GM13977 (cell line): ENCODE measurements around the gene SOS1.
"Not testable (repeated sequence)": the region's sequence is repeated elsewhere in the genome, so short reads cannot be mapped to it uniquely, and the experiment has no call there.

Source experiments
- DNase-seq: peaks from one replicate; pipeline ENCODE4 v3.0.0; 2012; ENCODE audit warnings: low spot score
- CTCF ChIP-seq: IDR thresholded peaks from 2 replicates; pipeline ENCODE4 v1.5.1; 2012; ENCODE audit warnings: mild to moderate bottlenecking, control low read depth; ENCODE audit not compliant: insufficient read depth; ENCODE audit errors: extremely low read depth, missing control alignments
- in situ Hi-C: fragments of 300-500 bp; cut with MboI; formaldehyde crosslinking; loops from one replicate; pipeline ENCODE4 v1.12.0; 2022; ENCODE audit warnings: low sequenced_read_pairs, low pct_unique_long_range_greater_than_20kb, mixed read lengths, inconsistent platforms; ENCODE audit not compliant: unreplicated experiment

Gene SOS1

GRCh38 chr2:39156107-39156506 is 35.3 kb upstream of the SOS1 start:
- in situ Hi-C loops: no loop called here

DNA sequence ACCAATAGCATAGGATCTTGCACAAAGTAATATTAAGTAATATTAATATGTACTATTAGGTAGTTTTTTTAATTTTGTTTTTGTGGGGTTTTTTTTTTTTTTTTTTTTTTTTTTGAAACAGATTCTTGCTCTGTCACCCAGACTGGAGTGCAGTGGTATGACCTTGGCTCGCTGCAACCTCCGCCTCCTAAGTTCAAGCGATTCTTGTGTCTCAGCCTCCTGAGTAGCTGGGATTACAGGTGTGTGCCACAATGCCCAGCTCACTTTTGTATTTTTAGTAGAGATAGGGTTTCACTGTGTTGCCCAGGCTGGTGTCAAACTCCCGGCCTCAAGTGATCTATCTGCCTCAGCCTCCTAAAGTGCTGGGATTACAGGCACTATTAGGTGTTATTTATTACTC is 34.7 kb upstream of the SOS1 start:
- DNase-seq, in situ Hi-C loops: not testable (repeated sequence)

More at GRCh38 chr2:39156107-39156506, 35.3 kb upstream of the SOS1 start:
- no peak for DNase-seq
- no peak for TF ChIP-seq CTCF

DNA sequence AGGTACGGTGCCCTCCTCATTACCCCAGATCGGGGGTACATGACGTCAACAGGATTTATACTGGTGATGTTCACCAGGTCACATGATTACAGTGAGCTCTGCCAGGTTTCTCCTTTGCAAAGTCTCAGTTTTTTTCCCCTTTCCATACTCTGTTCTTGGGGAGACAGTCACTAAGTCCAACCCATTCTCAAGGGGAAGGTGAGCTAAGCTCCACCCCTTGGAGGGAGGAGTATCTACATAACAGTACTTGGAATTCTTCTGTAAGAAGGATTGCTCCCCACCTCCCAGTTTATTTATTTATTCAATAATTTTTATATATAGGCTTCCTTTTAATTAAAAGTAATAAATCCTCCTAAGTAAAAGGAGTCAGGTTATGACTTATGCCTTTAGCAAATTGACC is 34.1 kb upstream of the SOS1 start:
- in situ Hi-C loops: no loop called here
- no peak for TF ChIP-seq CTCF
- DNase-seq: no peak

DNA sequence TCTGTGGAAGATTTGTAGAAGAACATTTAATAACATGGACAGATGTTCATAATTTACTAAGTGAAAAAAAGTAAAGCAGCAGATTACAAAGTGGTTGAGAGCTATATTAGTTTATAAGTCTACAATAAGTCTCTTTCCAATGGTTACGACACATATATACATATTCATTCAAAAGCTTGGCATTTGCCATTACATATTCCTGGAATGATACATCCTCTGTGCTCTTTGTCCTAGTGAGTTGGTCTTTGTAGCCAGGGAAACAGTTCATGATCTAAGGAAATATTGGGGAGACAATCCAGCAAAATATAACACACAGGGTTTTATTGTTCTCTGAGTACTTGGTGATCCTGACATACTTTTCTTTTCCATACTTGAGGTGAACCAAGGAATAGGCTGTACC is 32.5 kb upstream of the SOS1 start:
- in situ Hi-C loops: no loop called here
- no peak for TF ChIP-seq CTCF
- DNase-seq: no peak

GRCh38 chr2:39152504-39152903 is 31.7 kb upstream of the SOS1 start:
- in situ Hi-C loops: no loop called here
- TF ChIP-seq CTCF: no peak
- no peak for DNase-seq

DNA sequence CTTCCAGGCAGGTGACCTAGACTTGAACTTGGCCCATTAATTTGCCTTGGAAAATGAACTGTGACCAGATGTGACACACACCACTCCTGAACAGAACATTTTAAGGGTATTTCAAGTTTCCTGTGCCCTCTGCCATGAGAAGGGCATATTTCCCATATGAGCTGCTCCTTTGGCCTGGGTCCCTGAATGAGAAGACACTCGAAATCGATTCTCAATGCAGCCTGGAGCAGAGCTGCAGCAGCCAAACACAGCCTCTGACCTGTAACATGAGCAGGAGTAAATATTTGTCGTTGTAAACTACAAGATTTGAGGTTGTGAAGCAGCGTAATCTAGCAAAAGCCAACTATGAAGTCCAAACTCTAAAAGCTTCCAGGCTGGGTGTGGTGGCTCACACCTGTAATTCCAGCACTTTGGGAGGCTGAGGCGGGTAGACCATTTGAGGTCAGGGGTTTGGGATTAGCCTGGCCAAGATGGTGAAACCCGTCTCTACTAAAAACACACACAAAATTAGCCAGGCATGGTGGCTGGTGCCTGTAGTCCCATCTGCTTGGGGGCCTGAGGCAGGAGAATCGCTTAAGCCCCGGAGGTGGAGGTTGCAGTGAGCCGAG is 30.1 kb upstream of the SOS1 start:
- no peak for TF ChIP-seq CTCF
- no peak for DNase-seq
- in situ Hi-C loops: no loop called here

GRCh38 chr2:39150102-39150562 is 29.3 kb upstream of the SOS1 start:
- in situ Hi-C loops: no loop called here
- no peak for DNase-seq
- no peak for TF ChIP-seq CTCF
